GM12878 (cell line): Measurements from ENCODE around the gene ZNF407. TPM values are rescaled to one million over a fixed set of nuclear protein-coding genes. Genes with fewer than 3 reads are reported as not detected.

Experiments used
- ATAC-seq: fragments of 200-7000 bp; cut with Tn5 transposase; 3 replicates; pipeline ENCODE4 v1.9.1; 2020; ENCODE audit warnings: mild to moderate bottlenecking, moderate library complexity
- BruUV-seq: library from RNA; stranded (reverse); fragments of 400-500 nt; replicated peaks from 2 replicates; lab custom pipeline; 2021; lab: Mats Ljungman, UMichigan
- CTCF ChIA-PET: fragments of 300-600 bp; sonication (Branson Sonifier 250); formaldehyde crosslinking; extraction: SDS; loops from one replicate; lab custom pipeline; 2021; ENCODE audit warnings: inconsistent platforms; lab: Yijun Ruan, JAX
- POLR2A ChIA-PET: fragments of 350-600 bp; formaldehyde crosslinking; extraction: SDS; loops from one replicate; lab custom pipeline; 2021; ENCODE audit warnings: inconsistent platforms; lab: Charles Lee
- RAD21 ChIA-PET: fragments of 300-600 bp; sonication (Branson Sonifier 250); formaldehyde crosslinking; loops from one replicate; lab custom pipeline; 2023; ENCODE audit warnings: antibody characterized with exemption; ENCODE audit not compliant: unreplicated experiment; lab: Charles Lee
- SMC1A ChIA-PET: fragments of 300-600 bp; sonication (Branson Sonifier 250); formaldehyde crosslinking; loops from one replicate; lab custom pipeline; 2023; ENCODE audit not compliant: unreplicated experiment, uncharacterized antibody; lab: Charles Lee
- DNase-seq: peaks from one replicate; pipeline ENCODE4 v3.0.0-alpha.2; 2011; ENCODE audit warnings: low read depth, low spot score
- FAIRE-seq: peaks from 3 replicates; lab custom pipeline; 2011; peaks lifted over from hg19 to GRCh38; lab: Jason Lieb, UNC
- H2AFZ ChIP-seq: 2 replicates; pipeline ENCODE4 v1.6.0; 2011; ENCODE audit warnings: low read depth, low read length, control low read depth; ENCODE audit not compliant: control insufficient read depth
- H3K27ac ChIP-seq: 2 replicates; pipeline ENCODE4 v1.5.1; 2011; ENCODE audit warnings: control low read depth; ENCODE audit not compliant: control insufficient read depth, insufficient read depth
- H3K27me3 ChIP-seq, 2 experiments: replicated peaks in 1 of 2; 2 replicates each; pipeline versions ENCODE4 v1.6.0 to v1.6.1; 2011; ENCODE audit warnings: low read length in 1 of 2; ENCODE audit not compliant: control insufficient read depth in 2 of 2, insufficient read depth in 2 of 2
- H3K36me3 ChIP-seq, 2 experiments: 2 replicates each; pipeline ENCODE4 v1.5.1; 2011; ENCODE audit warnings: low read length in 1 of 2; ENCODE audit not compliant: control insufficient read depth in 2 of 2, insufficient read depth in 2 of 2
- H3K4me1 ChIP-seq: 2 replicates; pipeline ENCODE4 v1.6.1; 2011; ENCODE audit warnings: mild to moderate bottlenecking, low read length, moderate library complexity, mixed read lengths; ENCODE audit not compliant: control insufficient read depth, insufficient read depth
- H3K4me2 ChIP-seq: 2 replicates; pipeline ENCODE4 v1.6.0; 2011; ENCODE audit warnings: control low read depth; ENCODE audit not compliant: control insufficient read depth, insufficient read depth
- H3K4me3 ChIP-seq: fragments of 200-600 bp; sonication (generic); 2 replicates; pipeline ENCODE4 v1.5.1; 2016
- H3K79me2 ChIP-seq: 2 replicates; pipeline ENCODE4 v1.6.0; 2011; ENCODE audit warnings: low read length; ENCODE audit not compliant: control insufficient read depth, insufficient read depth
- H3K9ac ChIP-seq: 2 replicates; pipeline ENCODE4 v1.8.0; 2011; ENCODE audit warnings: low read length, control low read depth, mixed read lengths; ENCODE audit not compliant: control insufficient read depth, insufficient read depth
- H3K9me3 ChIP-seq: replicated peaks from 3 replicates; pipeline ENCODE4 v1.5.1; 2011; ENCODE audit warnings: mild to moderate bottlenecking, low read length; ENCODE audit not compliant: control insufficient read depth, insufficient read depth
- H4K20me1 ChIP-seq: 2 replicates; pipeline ENCODE4 v1.6.0; 2011; ENCODE audit not compliant: control insufficient read depth, insufficient read depth
- CBX5 ChIP-seq: sonication (generic); IDR thresholded peaks from 2 replicates; pipeline ENCODE4 v1.6.1; 2016; ENCODE audit warnings: low read depth, moderate library complexity, mild to moderate bottlenecking, inconsistent platforms
- FOXK2 ChIP-seq: fragments of 450-650 bp; IDR thresholded peaks from 2 replicates; pipeline ENCODE4 v1.6.1; 2017; ENCODE audit warnings: mild to moderate bottlenecking, moderate library complexity
- GABPA ChIP-seq: IDR thresholded peaks from 2 replicates; pipeline ENCODE4 v1.6.1; 2014; ENCODE audit warnings: antibody characterized with exemption, low read depth, mild to moderate bottlenecking, inconsistent platforms
- KLF5 ChIP-seq: fragments of 450-650 bp; IDR thresholded peaks from 2 replicates; pipeline ENCODE4 v1.6.1; 2014; ENCODE audit warnings: mild to moderate bottlenecking; ENCODE audit not compliant: partially characterized antibody
- MTA2 ChIP-seq: fragments of 450-650 bp; IDR thresholded peaks from 2 replicates; pipeline ENCODE4 v1.6.1; 2016; ENCODE audit warnings: low read depth, mild to moderate bottlenecking, moderate library complexity
- POU2F2 ChIP-seq: IDR thresholded peaks from 3 replicates; pipeline ENCODE4 v1.6.1; 2011; ENCODE audit warnings: low read depth, mild to moderate bottlenecking, low read length, borderline replicate concordance
- SIN3A ChIP-seq: IDR thresholded peaks from 2 replicates; pipeline ENCODE4 v1.6.1; 2012; ENCODE audit warnings: low read depth, low read length, improper control_type of control experiment
- SUZ12 ChIP-seq: fragments of 200-600 bp; sonication (generic); IDR thresholded peaks from one replicate; pipeline ENCODE4 v1.6.1; 2018; ENCODE audit warnings: antibody characterized with exemption, mild to moderate bottlenecking; ENCODE audit not compliant: unreplicated experiment
- TCF3 ChIP-seq: IDR thresholded peaks from 2 replicates; pipeline ENCODE4 v1.6.1; 2012; ENCODE audit warnings: low read depth, mild to moderate bottlenecking, low read length, borderline replicate concordance; ENCODE audit not compliant: insufficient read depth
- ZNF217 ChIP-seq: fragments of 450-650 bp; IDR thresholded peaks from 2 replicates; pipeline ENCODE4 v1.6.1; 2017; ENCODE audit warnings: antibody characterized with exemption, mild to moderate bottlenecking
- WGBS: methylation state at CpG from one replicate; pipeline ENCODE4 v1.1.6; 2016; ENCODE audit warnings: low lambda C conversion rate; ENCODE audit not compliant: insufficient replicate concordance, insufficient coverage; ENCODE audit errors: missing lambda C conversion rate; 5-methylcytosine and 5-hydroxymethylcytosine counted together
- in situ Hi-C: fragments of 300-500 bp; cut with MboI; formaldehyde crosslinking; loops from 9 replicates; pipeline ENCODE4 v1.14.3; 2018; ENCODE audit warnings: mixed read lengths
- intact Hi-C: fragments of 100-400 bp; cut with micrococcal nuclease; formaldehyde crosslinking; loops from one replicate; pipeline ENCODE4 v1.14.2; 2022; ENCODE audit not compliant: unreplicated experiment
- polyA plus RNA-seq, 11 experiments: library from polyadenylated mRNA; depleted of rRNA in 4 of 11; unstranded in 6 of 11; stranded (reverse) in 5 of 11; fragments of >200 nt; fragmentation: Nextera tagmentation in 4 of 11; fragmentation: Illumina TruSeq in 1 of 11; extraction: Ambion mirVana in 4 of 11; extraction: Trizol in 1 of 11; gene quantifications; 1 replicate in 1 of 11; 2 replicates in 10 of 11; pipeline versions ENCODE4 v1.2.1 to v1.2.3, GENCODE V29; 2011 to 2016; ENCODE audit warnings: inconsistent platforms in 2 of 11, missing spikeins in 2 of 11, low read depth in 1 of 11
- total RNA-seq, 4 experiments: library from RNA; depleted of rRNA in 3 of 4; stranded (reverse); fragments of >200 nt in 3 of 4; fragmentation: Illumina TruSeq in 1 of 4; extraction: Trizol in 1 of 4; gene quantifications; 2 replicates each; pipeline versions ENCODE4 v1.2.1 to v1.2.3, GENCODE V29; 2013 to 2021
- TF ChIP-seq, protein P1 (sequence below): IDR thresholded peaks from 2 replicates; pipeline ENCODE4 v1.6.1; 2012; ENCODE audit warnings: low read depth, low read length, improper control_type of control experiment

Gene ZNF407
- total and polyA plus RNA-seq, 10 of the 15 experiments (the other 5 are each of a cell fraction or from before 2014, with no cell fraction given) = 0.69 to 11.6 (median 5.3) TPM

- Histone ChIP-seq H3K4me2 (no peak overlapping the region), H3K27ac (no peak overlapping the region), H3K9me3 (no peaks in the 10 kb centered on the region; the same call in 2 of the 3 replicates), H3K27me3 (no peaks in the 10 kb centered on the region), H3K9ac (no peak overlapping the region), H2AFZ (no peak overlapping the region), H3K4me3 (no peak overlapping the region), H3K36me3 (no peaks in the 10 kb centered on the region; a peak in 1 of 4 replicates), H4K20me1 (no peaks in the 10 kb centered on the region), H3K4me1 (no peaks in the 10 kb centered on the region), H3K79me2 (peaks cover 13% of the 10 kb centered on the region)
- DNase-seq (no peak), ATAC-seq (no peak), FAIRE-seq (no peak)
- POLR2A ChIA-PET = no interaction called here
- TF ChIP-seq SUZ12 = no peak
- no peak for TF ChIP-seq TCF3
- no peak for TF ChIP-seq KLF5
- TF ChIP-seq MTA2 = no peak
- TF ChIP-seq CBX5 = no peak
- TF ChIP-seq SIN3A = no peak
- no peak for TF ChIP-seq POU2F2
- TF ChIP-seq FOXK2 = no peak
- in situ Hi-C loops (no loop called here), intact Hi-C loops (no loop called here)
- CTCF ChIA-PET = interaction anchor here (0.8 to 1.2 kb wide), 2 partner anchors 13 to 52 kb away, joined by 3 read pairs; no protein-coding TSS in a partner anchor
- BruUV-seq = no TSS peak
- SMC1A ChIA-PET = interaction anchor here (0.9 kb wide), 1 partner anchor 14 kb away, joined by 3 read pairs; no protein-coding TSS in a partner anchor
- RAD21 ChIA-PET = no interaction called here
These were observed 6.7 kb downstream of the ZNF407 start for GRCh38 chr18:74604361-74604760.

- ChIA-PET SMC1A (interaction anchor here (0.9 kb wide), 1 partner anchor 14 kb away, joined by 3 read pairs; no protein-coding TSS in a partner anchor), POLR2A (no interaction called here), CTCF (no interaction called here), RAD21 (no interaction called here)
- in situ Hi-C loops = no loop called here
- FAIRE-seq (no peak), DNase-seq (no peak), ATAC-seq (no peak)
- no peak overlapping the region for H3K9ac ChIP-seq
- H3K79me2 ChIP-seq = peaks cover 9% of the 10 kb centered on the region
- H3K4me3 ChIP-seq = no peak overlapping the region
- H3K4me2 ChIP-seq = no peak overlapping the region
- intact Hi-C loops = no loop called here
- H3K9me3 ChIP-seq = no peaks in the 10 kb centered on the region; the same call in 2 of the 3 replicates
- BruUV-seq = no TSS peak
- H3K27me3 ChIP-seq = no peaks in the 10 kb centered on the region
- H3K36me3 ChIP-seq = no peaks in the 10 kb centered on the region; a peak in 1 of 4 replicates
- 93% methylated on average over 4 of the region's 4 CpGs for whole genome bisulfite sequencing
- H2AFZ ChIP-seq = no peak overlapping the region
- H3K4me1 ChIP-seq = no peaks in the 10 kb centered on the region
- H4K20me1 ChIP-seq = no peaks in the 10 kb centered on the region
- TF ChIP-seq GABPA = no peak
- TF ChIP-seq, protein P1, sequence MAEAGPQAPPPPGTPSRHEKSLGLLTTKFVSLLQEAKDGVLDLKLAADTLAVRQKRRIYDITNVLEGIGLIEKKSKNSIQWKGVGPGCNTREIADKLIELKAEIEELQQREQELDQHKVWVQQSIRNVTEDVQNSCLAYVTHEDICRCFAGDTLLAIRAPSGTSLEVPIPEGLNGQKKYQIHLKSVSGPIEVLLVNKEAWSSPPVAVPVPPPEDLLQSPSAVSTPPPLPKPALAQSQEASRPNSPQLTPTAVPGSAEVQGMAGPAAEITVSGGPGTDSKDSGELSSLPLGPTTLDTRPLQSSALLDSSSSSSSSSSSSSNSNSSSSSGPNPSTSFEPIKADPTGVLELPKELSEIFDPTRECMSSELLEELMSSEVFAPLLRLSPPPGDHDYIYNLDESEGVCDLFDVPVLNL = no peak
- TF ChIP-seq ZNF217 = no peak
- H3K27ac ChIP-seq = no peak overlapping the region
These were observed 7.1 kb downstream of the ZNF407 start for GRCh38 chr18:74604774-74605173.
